HepG2 (cell line): Measurements from ENCODE around the gene ARMH1. TPM values are rescaled to one million over a fixed set of nuclear protein-coding genes. Genes with fewer than 3 reads are reported as not detected.

Experiments
- HDAC1 ChIP-seq: sonication (generic); formaldehyde crosslinking; IDR thresholded peaks from 2 replicates; pipeline ENCODE4 v1.5.1; 2020; ENCODE audit warnings: mild to moderate bottlenecking, missing genetic modification reagents
- MEF2D ChIP-seq: sonication (generic); formaldehyde crosslinking; IDR thresholded peaks from 2 replicates; pipeline ENCODE4 v1.5.1; 2020; ENCODE audit warnings: mild to moderate bottlenecking, missing genetic modification reagents
- MYNN ChIP-seq: sonication (generic); formaldehyde crosslinking; IDR thresholded peaks from 2 replicates; pipeline ENCODE4 v1.4.0; 2020; ENCODE audit warnings: mild to moderate bottlenecking, low read depth, missing genetic modification reagents
- NR2C2 ChIP-seq: sonication (generic); formaldehyde crosslinking; IDR thresholded peaks from 2 replicates; pipeline ENCODE4 v1.4.0; 2020; ENCODE audit warnings: missing genetic modification reagents, mild to moderate bottlenecking, moderate library complexity, borderline replicate concordance
- RAD51 ChIP-seq: fragments of 450-650 bp; IDR thresholded peaks from 2 replicates; pipeline ENCODE4 v1.6.1; 2016; ENCODE audit warnings: borderline replicate concordance
- YEATS2 ChIP-seq: sonication (generic); formaldehyde crosslinking; IDR thresholded peaks from 2 replicates; pipeline ENCODE4 v1.4.0; 2020; ENCODE audit warnings: missing genetic modification reagents, borderline replicate concordance
- ZNF441 ChIP-seq: sonication (generic); formaldehyde crosslinking; IDR thresholded peaks from 2 replicates; pipeline ENCODE4 v1.7.0; 2021; ENCODE audit warnings: missing genetic modification reagents, borderline replicate concordance
- ZNF496 ChIP-seq: sonication (generic); formaldehyde crosslinking; IDR thresholded peaks from 2 replicates; pipeline ENCODE4 v1.8.1; 2023; ENCODE audit warnings: mild to moderate bottlenecking, moderate library complexity, missing genetic modification reagents; ENCODE audit not compliant: insufficient replicate concordance
- ZNF543 ChIP-seq: sonication (generic); formaldehyde crosslinking; IDR thresholded peaks from 2 replicates; pipeline ENCODE4 v1.4.0; 2020; ENCODE audit warnings: mild to moderate bottlenecking, missing genetic modification reagents
- polyA plus RNA-seq, 8 experiments: library from polyadenylated mRNA; depleted of rRNA in 3 of 8; stranded (reverse) in 7 of 8; unstranded in 1 of 8; fragments of >200 nt; fragmentation: Illumina TruSeq in 4 of 8; extraction: Trizol in 4 of 8; gene quantifications; 2 replicates each; pipeline versions ENCODE4 v1.2.1 to v1.2.3, GENCODE V29; 2011 to 2016; ENCODE audit warnings: low read depth in 4 of 8, missing spikeins in 1 of 8, mixed read lengths in 1 of 8; ENCODE audit not compliant: insufficient read depth in 1 of 8
- total RNA-seq, 5 experiments: library from RNA; depleted of rRNA; stranded (reverse); fragments of >200 nt; fragmentation: Illumina TruSeq; extraction: Trizol; gene quantifications; 2 replicates each; pipeline ENCODE4 v1.2.3, GENCODE V29; 2016; ENCODE audit warnings: low read depth in 1 of 5
- TF ChIP-seq, protein P1 (sequence below): sonication (generic); formaldehyde crosslinking; IDR thresholded peaks from 2 replicates; pipeline ENCODE4 v1.9.0; 2021; ENCODE audit warnings: missing genetic modification reagents, mild to moderate bottlenecking, borderline replicate concordance
- TF ChIP-seq, protein P2 (sequence below): sonication (generic); formaldehyde crosslinking; IDR thresholded peaks from 2 replicates; pipeline ENCODE4 v1.5.0; 2020; ENCODE audit warnings: missing genetic modification reagents
- TF ChIP-seq, protein P3 (sequence below): sonication (generic); formaldehyde crosslinking; IDR thresholded peaks from 2 replicates; pipeline ENCODE4 v1.8.1; 2023; ENCODE audit warnings: mild to moderate bottlenecking, missing genetic modification reagents
- TF ChIP-seq, protein P4 (sequence below): sonication (generic); formaldehyde crosslinking; conservative IDR thresholded peaks from 2 replicates; pipeline ENCODE4 v1.4.0; 2020; ENCODE audit warnings: missing genetic modification reagents

ARMH1 gene
- total and polyA plus RNA-seq, 2 of the 13 experiments (the other 11 are each of a cell fraction or from before 2014, with no cell fraction given), result 0.69 TPM; not detected in 1

DNA sequence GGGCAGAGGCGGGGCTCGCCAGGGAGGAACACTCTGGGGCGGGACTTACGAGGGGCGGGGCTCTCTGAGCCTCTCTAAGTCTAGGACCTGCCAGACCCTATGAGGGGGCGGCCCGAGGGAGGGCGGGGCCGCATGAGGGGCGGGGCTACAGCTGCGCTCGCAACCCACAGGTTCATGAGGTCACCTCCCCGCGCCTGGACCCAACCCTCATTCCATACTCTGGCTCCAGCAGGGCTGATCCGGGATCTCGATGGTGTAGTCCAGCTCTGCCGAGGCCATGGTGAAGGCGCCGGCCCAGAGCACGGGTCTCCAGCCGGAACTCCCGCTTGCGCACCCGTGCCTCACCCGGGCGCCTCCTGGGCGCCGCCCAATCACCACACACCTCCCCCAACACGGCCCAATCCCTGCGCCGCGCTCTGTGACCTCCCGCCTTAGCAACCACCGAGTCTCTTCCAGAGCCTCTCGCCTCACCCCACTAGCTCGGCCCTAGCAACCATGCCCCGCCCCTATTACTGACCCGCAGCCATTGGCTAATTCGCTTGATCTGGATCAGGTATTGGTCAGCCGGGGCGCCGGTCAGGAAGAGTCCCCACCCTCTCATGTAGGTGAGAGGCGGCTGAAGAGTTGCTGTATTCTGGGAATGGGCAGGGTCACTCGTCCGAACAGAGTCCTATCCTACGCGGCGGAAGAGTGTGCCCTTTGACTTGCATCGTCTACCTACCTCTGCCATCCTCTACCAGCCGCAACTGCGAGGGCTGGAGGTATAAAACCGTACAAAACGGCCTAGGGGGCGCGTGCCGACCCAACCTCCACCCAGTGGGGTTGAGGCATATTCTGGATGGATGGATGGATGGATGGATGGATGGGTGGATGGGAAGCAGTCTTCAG lies at the start of gene ARMH1, which contains the start of gene TMEM53 (continued):
- no peak for TF ChIP-seq RAD51
- peak; percentile 53; the same call in 1 of the 2 replicates for TF ChIP-seq YEATS2
- TF ChIP-seq, protein P1, sequence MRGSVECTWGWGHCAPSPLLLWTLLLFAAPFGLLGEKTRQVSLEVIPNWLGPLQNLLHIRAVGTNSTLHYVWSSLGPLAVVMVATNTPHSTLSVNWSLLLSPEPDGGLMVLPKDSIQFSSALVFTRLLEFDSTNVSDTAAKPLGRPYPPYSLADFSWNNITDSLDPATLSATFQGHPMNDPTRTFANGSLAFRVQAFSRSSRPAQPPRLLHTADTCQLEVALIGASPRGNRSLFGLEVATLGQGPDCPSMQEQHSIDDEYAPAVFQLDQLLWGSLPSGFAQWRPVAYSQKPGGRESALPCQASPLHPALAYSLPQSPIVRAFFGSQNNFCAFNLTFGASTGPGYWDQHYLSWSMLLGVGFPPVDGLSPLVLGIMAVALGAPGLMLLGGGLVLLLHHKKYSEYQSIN, result no peak
- TF ChIP-seq, protein P2, sequence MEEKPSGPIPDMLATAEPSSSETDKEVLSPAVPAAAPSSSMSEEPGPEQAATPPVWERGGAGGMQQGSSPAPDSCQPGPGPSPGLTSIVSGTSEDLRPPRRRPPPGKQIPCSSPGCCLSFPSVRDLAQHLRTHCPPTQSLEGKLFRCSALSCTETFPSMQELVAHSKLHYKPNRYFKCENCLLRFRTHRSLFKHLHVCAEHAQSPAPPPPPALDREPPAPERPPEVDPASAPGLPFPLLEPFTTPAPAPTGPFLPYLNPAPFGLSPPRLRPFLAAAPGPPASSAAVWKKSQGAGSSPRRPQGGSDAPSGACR (CRISPR knock-in tag), result peak; percentile 95
- TF ChIP-seq MEF2D, result peak; percentile 65
- TF ChIP-seq ZNF441 (CRISPR knock-in tag), result no peak
- TF ChIP-seq HDAC1 (CRISPR knock-in tag), result peak; percentile 47
- TF ChIP-seq ZNF543 (CRISPR knock-in tag), result 0 out of 2 replicates have a peak, but pooled peaks have one; percentile 42
- no peak for TF ChIP-seq ZNF496
- TF ChIP-seq, protein P3, sequence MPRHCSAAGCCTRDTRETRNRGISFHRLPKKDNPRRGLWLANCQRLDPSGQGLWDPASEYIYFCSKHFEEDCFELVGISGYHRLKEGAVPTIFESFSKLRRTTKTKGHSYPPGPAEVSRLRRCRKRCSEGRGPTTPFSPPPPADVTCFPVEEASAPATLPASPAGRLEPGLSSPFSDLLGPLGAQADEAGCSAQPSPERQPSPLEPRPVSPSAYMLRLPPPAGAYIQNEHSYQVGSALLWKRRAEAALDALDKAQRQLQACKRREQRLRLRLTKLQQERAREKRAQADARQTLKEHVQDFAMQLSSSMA (CRISPR knock-in tag), result peak; percentile 16; the same call in 1 of the 2 replicates
- TF ChIP-seq MYNN (CRISPR knock-in tag), result no peak
- TF ChIP-seq NR2C2 (CRISPR knock-in tag), result peak; percentile 91
- TF ChIP-seq, protein P4, sequence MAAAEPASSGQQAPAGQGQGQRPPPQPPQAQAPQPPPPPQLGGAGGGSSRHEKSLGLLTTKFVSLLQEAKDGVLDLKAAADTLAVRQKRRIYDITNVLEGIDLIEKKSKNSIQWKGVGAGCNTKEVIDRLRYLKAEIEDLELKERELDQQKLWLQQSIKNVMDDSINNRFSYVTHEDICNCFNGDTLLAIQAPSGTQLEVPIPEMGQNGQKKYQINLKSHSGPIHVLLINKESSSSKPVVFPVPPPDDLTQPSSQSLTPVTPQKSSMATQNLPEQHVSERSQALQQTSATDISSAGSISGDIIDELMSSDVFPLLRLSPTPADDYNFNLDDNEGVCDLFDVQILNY (CRISPR knock-in tag), result 0 out of 2 replicates have a peak, but pooled peaks have one; percentile 25
